Neuronal stem cell (in vitro differentiated cells): ENCODE data around the gene RYR2.

ENCODE experiments used
- DNase-seq: peaks from one replicate; pipeline ENCODE4 v3.0.0-alpha.2; 2013; ENCODE audit warnings: low spot score
- H2AFZ ChIP-seq: one replicate; pipeline ENCODE4 v1.6.1; 2013; ENCODE audit warnings: mild to moderate bottlenecking, low read length, inconsistent platforms
- H2AK5ac ChIP-seq: 2 replicates; pipeline ENCODE4 v1.6.1; 2013; ENCODE audit warnings: low read depth, mild to moderate bottlenecking, inconsistent platforms, low read length, moderate library complexity, mixed read lengths
- H2BK120ac ChIP-seq: 2 replicates; pipeline ENCODE4 v1.6.1; 2013; ENCODE audit warnings: low read depth, mild to moderate bottlenecking, inconsistent platforms, low read length, moderate library complexity, mixed read lengths
- H2BK12ac ChIP-seq: one replicate; pipeline ENCODE4 v1.6.1; 2013; ENCODE audit warnings: low read length, inconsistent platforms
- H2BK15ac ChIP-seq: 2 replicates; pipeline ENCODE4 v1.6.1; 2013; ENCODE audit warnings: mild to moderate bottlenecking, low read length, inconsistent platforms, mixed read lengths
- H2BK5ac ChIP-seq: one replicate; pipeline ENCODE4 v1.6.1; 2013; ENCODE audit warnings: inconsistent platforms, mild to moderate bottlenecking, low read length, moderate library complexity
- H3K14ac ChIP-seq: one replicate; pipeline ENCODE4 v1.6.1; 2013; ENCODE audit warnings: low read length, inconsistent platforms
- H3K18ac ChIP-seq: 2 replicates; pipeline ENCODE4 v1.6.1; 2013; ENCODE audit warnings: low read length, inconsistent platforms
- H3K23ac ChIP-seq: 2 replicates; pipeline ENCODE4 v1.6.1; 2013; ENCODE audit warnings: low read depth, mild to moderate bottlenecking, mixed read lengths, low read length, inconsistent platforms; ENCODE audit not compliant: poor library complexity
- H3K27ac ChIP-seq: replicated peaks from 3 replicates; pipeline ENCODE4 v1.5.1; 2013; ENCODE audit warnings: low read length, inconsistent platforms
- H3K27me3 ChIP-seq, 3 experiments: 2 replicates each; pipeline ENCODE4 v1.6.1; 2013; ENCODE audit warnings: low read length in 3 of 3, mild to moderate bottlenecking in 2 of 3, inconsistent platforms in 1 of 3, low read depth in 1 of 3, mixed read lengths in 1 of 3, moderate library complexity in 1 of 3; ENCODE audit not compliant: control insufficient read depth in 3 of 3, insufficient read depth in 3 of 3
- H3K36me3 ChIP-seq, 2 donors: replicated peaks in 1 of 2; 2 replicates each; pipeline ENCODE4 v1.6.1; 2013; ENCODE audit warnings: low read length in 2 of 2; ENCODE audit not compliant: control insufficient read depth in 2 of 2, insufficient read depth in 2 of 2
- H3K4ac ChIP-seq: 2 replicates; pipeline ENCODE4 v1.6.1; 2013; ENCODE audit warnings: inconsistent platforms, mild to moderate bottlenecking, low read length, moderate library complexity
- H3K4me1 ChIP-seq, 2 donors: 1 replicate in 1 of 2; 2 replicates in 1 of 2; pipeline ENCODE4 v1.6.1; 2013; ENCODE audit warnings: low read length in 2 of 2, low read depth in 1 of 2; ENCODE audit not compliant: control insufficient read depth in 2 of 2, insufficient read depth in 1 of 2
- H3K4me2 ChIP-seq: one replicate; pipeline ENCODE4 v1.6.1; 2013; ENCODE audit warnings: mild to moderate bottlenecking, low read length, inconsistent platforms; ENCODE audit not compliant: insufficient read depth, poor library complexity, severe bottlenecking
- H3K4me3 ChIP-seq, 2 donors: 2 replicates each; pipeline ENCODE4 v1.5.1; 2013; ENCODE audit warnings: low read length in 2 of 2, mild to moderate bottlenecking in 2 of 2, inconsistent platforms in 1 of 2, moderate library complexity in 1 of 2
- H3K79me1 ChIP-seq: one replicate; pipeline ENCODE4 v1.6.1; 2013; ENCODE audit warnings: low read depth, mild to moderate bottlenecking, inconsistent platforms, low read length, moderate library complexity
- H3K9ac ChIP-seq: one replicate; pipeline ENCODE4 v1.6.1; 2013; ENCODE audit warnings: mild to moderate bottlenecking, low read depth, low read length, inconsistent platforms; ENCODE audit not compliant: poor library complexity
- H3K9me3 ChIP-seq, 2 donors: replicated peaks in 1 of 2; 2 replicates each; pipeline versions ENCODE3 to v1.6.1; 2013; ENCODE audit warnings: low read length in 2 of 2, mild to moderate bottlenecking in 2 of 2, inconsistent platforms in 1 of 2, low read depth in 1 of 2, mixed read lengths in 1 of 2, moderate library complexity in 1 of 2; ENCODE audit not compliant: control insufficient read depth in 2 of 2, insufficient read depth in 1 of 2
- H4K8ac ChIP-seq: one replicate; pipeline ENCODE4 v1.6.1; 2013; ENCODE audit warnings: low read depth, mild to moderate bottlenecking, inconsistent platforms, low read length, moderate library complexity
- H4K91ac ChIP-seq: one replicate; pipeline ENCODE4 v1.6.1; 2013; ENCODE audit warnings: low read length, low read depth, mild to moderate bottlenecking, inconsistent platforms; ENCODE audit not compliant: poor library complexity
- WGBS, 2 donors: extraction: QIAGEN DNeasy Blood & Tissue Kit; methylation state at CpG; one replicate each; pipeline ENCODE4 v1.1.7; 2013; ENCODE audit warnings: missing lambda C conversion rate in 2 of 2, mixed read lengths in 1 of 2; ENCODE audit not compliant: insufficient read length in 2 of 2, insufficient replicate concordance in 1 of 2; ENCODE audit errors: extremely low coverage in 2 of 2; 5-methylcytosine and 5-hydroxymethylcytosine counted together

RYR2 gene

DNA sequence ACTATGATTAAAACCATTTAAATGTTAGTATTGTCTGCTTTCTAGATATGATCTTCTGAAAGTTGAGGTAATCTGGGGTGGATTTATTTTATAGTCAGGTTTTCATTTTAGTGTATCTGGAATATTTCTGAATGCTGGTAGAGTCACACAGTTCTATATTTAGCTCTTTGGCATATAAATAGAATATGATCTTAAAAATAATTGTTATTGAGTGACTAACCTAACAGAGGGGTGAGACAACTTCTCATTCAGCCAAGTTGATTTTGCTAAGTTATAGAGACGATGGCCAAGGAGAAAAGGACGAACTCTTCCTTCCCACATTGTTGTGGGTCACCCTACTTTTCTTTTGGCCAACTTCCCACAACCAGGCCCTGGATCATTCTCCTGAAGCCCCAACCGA lies 30.6 kb upstream of the RYR2 start:
- Histone ChIP-seq H2BK5ac (no peak overlapping the region), H3K4me2 (no peak overlapping the region), H3K14ac (no peak overlapping the region), H3K9me3 (no peaks in the 10 kb centered on the region), H2BK12ac (no peak overlapping the region), H2BK15ac (no peak overlapping the region), H3K9ac (no peak overlapping the region), H4K91ac (no peak overlapping the region), H2AK5ac (no peak overlapping the region), H3K4me3 (no peak overlapping the region), H3K4ac (no peak overlapping the region), H3K23ac (no peak overlapping the region), H3K79me1 (no peaks in the 10 kb centered on the region), H2BK120ac (no peak overlapping the region), H3K27me3 (peaks cover 0 to 5% (median 0%) of the 10 kb centered on the region in 3 experiments), H4K8ac (no peak overlapping the region), H3K18ac (no peak overlapping the region), H3K4me1 (no peaks in the 10 kb centered on the region), H2AFZ (no peak overlapping the region), H3K27ac (no peak overlapping the region), H3K36me3 (no peaks in the 10 kb centered on the region)
- DNase-seq = no peak
- WGBS, 2 donors = no CpG with 5 or more reads among the region's 3 CpGs

DNA sequence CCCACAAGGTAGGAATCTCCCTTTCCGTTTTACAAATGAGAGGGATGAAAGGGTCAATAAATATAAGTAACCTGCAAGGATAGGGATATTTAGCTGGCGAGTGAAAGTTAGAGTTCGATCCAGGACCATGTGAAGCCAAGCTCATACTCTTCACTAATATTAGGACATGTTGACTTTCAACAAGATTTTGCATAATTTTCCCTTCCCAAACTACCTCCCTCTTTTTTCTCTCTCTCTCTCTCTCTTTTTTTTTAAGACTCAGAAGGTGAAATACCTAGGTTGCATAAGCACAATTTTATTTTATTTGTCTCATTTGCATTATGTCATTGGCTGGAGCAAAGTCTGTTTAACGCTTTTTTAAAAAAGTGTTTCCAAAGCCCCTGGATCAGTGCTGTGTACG lies 29.6 kb upstream of the RYR2 start:
- no peaks in the 10 kb centered on the region for H3K79me1 ChIP-seq
- no peak overlapping the region for H4K91ac ChIP-seq
- no peak overlapping the region for H3K18ac ChIP-seq
- no peak overlapping the region for H4K8ac ChIP-seq
- no peak overlapping the region for H3K4ac ChIP-seq
- H3K27ac ChIP-seq = no peak overlapping the region
- WGBS, 2 donors = no CpG with 5 or more reads among the region's 5 CpGs
- H3K4me3 ChIP-seq = no peak overlapping the region
- no peak overlapping the region for H3K14ac ChIP-seq
- H3K9ac ChIP-seq = no peak overlapping the region
- no peaks in the 10 kb centered on the region for H3K9me3 ChIP-seq
- no peak overlapping the region for H2AK5ac ChIP-seq
- H3K36me3 ChIP-seq = no peaks in the 10 kb centered on the region
- no peak for DNase-seq
- no peak overlapping the region for H2BK5ac ChIP-seq
- no peak overlapping the region for H2BK120ac ChIP-seq
- H3K4me1 ChIP-seq = peaks cover 0 to 2% of the 10 kb centered on the region in 2 donors
- no peak overlapping the region for H2BK12ac ChIP-seq
- H3K27me3 ChIP-seq = peaks cover 0 to 5% (median 0%) of the 10 kb centered on the region in 3 experiments
- H3K4me2 ChIP-seq = no peak overlapping the region
- no peak overlapping the region for H3K23ac ChIP-seq
- no peak overlapping the region for H2AFZ ChIP-seq
- no peak overlapping the region for H2BK15ac ChIP-seq

DNA sequence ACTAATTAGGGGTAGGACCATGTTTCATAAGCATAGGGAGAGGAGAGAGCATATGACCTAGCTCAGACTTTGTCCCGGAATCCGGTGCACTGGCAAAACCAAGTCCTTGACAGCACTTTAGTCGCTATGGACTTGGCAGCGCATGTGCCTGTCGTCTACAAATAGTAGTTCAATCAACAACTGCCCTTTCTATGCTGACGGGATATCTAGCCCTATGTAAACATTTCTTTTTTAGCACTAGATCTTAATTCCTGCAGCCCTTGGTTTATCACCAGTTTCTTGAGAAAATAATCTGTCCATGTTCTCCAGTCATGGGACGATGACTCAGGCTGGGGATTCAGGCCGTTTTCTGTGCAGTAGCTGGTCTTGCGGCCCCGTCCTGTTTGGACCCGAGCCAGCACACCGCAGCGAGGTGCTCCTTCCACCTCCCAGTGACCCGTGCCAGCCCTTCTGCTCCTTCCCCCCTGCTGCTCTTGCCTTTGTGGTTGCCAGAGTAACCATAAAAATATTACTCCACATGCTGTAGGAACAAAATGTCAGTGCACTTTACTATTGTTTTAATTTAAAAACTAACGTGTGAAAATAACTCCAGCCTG lies 29.1 kb upstream of the RYR2 start:
- no peak overlapping the region for H2BK5ac ChIP-seq
- H3K4me2 ChIP-seq = no peak overlapping the region
- H2BK12ac ChIP-seq = no peak overlapping the region
- peak overlapping the region; percentile 51 for H2AFZ ChIP-seq
- H3K23ac ChIP-seq = no peak overlapping the region
- no peak for DNase-seq
- H3K36me3 ChIP-seq = no peaks in the 10 kb centered on the region
- no peak overlapping the region for H3K27ac ChIP-seq
- H3K4me3 ChIP-seq = no peak overlapping the region
- H3K9me3 ChIP-seq = no peaks in the 10 kb centered on the region
- H2BK120ac ChIP-seq = no peak overlapping the region
- no peak overlapping the region for H2BK15ac ChIP-seq
- H3K9ac ChIP-seq = no peak overlapping the region
- H3K4me1 ChIP-seq = peaks cover 0 to 2% of the 10 kb centered on the region in 2 donors
- H3K79me1 ChIP-seq = no peaks in the 10 kb centered on the region
- peaks cover 0 to 5% (median 0%) of the 10 kb centered on the region in 3 experiments for H3K27me3 ChIP-seq
- no peak overlapping the region for H4K91ac ChIP-seq
- H3K4ac ChIP-seq = no peak overlapping the region
- H3K14ac ChIP-seq = no peak overlapping the region
- no peak overlapping the region for H2AK5ac ChIP-seq
- WGBS, 2 donors = no CpG with 5 or more reads among the region's 15 CpGs
- no peak overlapping the region for H3K18ac ChIP-seq
- H4K8ac ChIP-seq = no peak overlapping the region

GRCh38 chr1:237013608-237014007 lies 28.4 kb upstream of the RYR2 start:
- Histone ChIP-seq H4K91ac (no peak overlapping the region), H2BK12ac (no peak overlapping the region), H3K4me3 (no peak overlapping the region), H3K36me3 (no peaks in the 10 kb centered on the region), H3K27ac (no peak overlapping the region), H3K27me3 (peaks cover 0 to 5% (median 0%) of the 10 kb centered on the region in 3 experiments), H3K14ac (no peak overlapping the region), H3K23ac (no peak overlapping the region), H3K9me3 (no peaks in the 10 kb centered on the region), H3K9ac (no peak overlapping the region), H3K4ac (no peak overlapping the region), H3K18ac (no peak overlapping the region), H2AK5ac (no peak overlapping the region), H3K79me1 (no peaks in the 10 kb centered on the region), H3K4me1 (peaks cover 0 to 2% of the 10 kb centered on the region in 2 donors), H2BK120ac (no peak overlapping the region), H2BK15ac (no peak overlapping the region), H3K4me2 (no peak overlapping the region), H4K8ac (no peak overlapping the region), H2AFZ (no peak overlapping the region), H2BK5ac (no peak overlapping the region)
- DNase-seq = no peak
- whole genome bisulfite sequencing, 2 donors = no CpG with 5 or more reads among the region's 5 CpGs
